HG02759 (cell line): ENCODE results near the gene TNFRSF8.

Experiments
- ATAC-seq: cut with Tn5 transposase; IDR thresholded peaks from one replicate; pipeline ENCODE4 v1.9.1; 2021; ENCODE audit warnings: mild to moderate bottlenecking, moderate library complexity; ENCODE audit not compliant: unreplicated experiment

Gene TNFRSF8

DNA sequence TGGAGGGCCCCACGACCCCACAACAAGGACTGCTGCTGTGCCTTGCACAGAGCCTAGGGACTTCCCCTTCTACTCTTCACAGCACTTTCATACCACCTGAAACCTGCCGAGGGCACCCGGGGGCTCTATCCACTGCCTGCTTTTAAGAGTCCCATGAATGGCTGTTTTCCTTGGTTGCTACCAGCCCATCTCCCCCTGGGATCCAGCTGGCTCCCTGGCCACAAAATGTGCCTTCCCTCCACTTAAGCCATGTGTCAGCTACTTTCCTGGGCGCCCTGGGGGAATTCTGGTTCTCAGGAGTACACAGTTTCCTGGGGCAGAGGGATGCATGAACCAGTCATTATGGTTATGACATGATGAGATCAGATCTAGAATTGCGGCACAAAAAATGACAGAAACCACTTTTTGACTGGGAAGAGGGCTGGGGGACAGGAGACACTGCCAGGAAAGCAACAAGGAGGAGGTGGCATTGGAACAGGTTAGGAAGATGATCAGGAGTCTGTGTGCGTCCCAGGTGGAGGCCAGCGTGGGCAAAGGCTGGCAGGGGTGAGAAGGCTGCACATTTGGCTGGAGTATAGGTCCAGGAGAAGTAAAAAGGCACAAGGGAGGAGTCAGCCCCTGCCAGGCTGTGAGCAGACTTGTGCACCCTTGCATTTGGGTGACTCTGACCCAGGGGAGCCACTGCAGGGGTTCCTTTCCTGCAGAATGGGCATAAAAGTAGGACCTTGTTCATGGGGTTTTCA, 3.2 kb upstream of the TNFRSF8 start:
- ATAC-seq: peak; percentile 46

DNA sequence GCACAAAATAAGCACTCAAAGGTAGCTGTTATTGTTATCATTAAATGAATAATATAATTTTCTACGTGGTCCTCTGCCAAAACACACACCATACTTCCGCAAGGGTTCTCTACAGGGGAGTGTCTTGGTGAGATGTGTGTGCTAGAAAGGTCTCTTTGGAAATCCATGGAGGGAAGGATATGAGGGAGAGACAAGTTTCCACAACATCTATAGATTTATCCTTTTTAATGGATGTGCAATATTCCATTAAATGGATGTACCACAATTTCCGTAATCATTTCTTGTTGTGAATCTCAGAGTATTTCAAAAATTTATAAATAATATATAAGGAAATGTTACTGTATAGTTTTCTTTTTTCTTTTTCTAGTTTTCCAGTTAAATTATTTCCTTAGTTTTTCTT, 2.6 kb upstream of the TNFRSF8 start:
- ATAC-seq: no peak

DNA sequence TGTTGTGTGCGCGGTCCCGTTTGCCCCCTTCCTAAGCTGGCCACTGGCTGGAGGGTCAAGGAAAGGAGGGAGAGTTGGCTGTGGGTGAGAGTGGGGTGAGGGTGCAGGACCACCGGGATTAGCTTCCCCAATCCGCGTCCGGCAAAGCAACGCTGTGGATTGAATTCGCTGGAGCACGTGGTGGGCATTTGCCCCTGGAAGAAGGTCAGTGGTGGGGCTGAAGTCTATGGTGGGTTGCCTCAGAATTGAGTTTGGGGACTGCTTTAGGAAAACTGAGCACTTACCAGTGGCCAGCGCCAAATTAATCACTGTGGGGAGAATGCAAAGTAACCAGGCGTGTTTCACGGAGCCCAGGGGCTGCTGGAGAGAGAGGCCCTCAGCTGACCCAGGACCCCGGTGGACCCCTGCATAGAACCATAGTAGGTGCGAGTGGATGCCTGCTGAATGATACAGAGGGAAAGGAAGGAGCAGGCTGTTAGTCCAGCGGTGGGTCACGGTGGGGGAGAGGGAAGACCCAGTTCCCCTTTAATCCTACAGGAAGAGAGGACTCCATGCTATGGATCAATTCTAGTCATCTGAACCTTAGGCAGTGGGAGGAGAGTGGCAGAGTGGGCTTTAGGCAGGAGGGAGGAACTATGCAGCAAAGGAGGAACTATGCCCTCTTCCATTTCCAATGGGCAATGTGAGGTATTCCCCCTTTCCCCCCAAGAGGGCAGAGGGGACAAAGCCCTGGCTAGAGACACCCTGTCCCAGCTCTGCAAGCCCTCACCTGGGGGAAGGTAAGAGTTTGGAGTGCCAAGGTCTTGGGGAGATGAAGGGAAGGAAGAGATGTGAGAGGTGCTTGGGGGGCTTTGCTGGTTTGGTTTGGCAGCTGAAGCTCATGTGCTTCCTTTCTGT, 1.2 kb downstream of the TNFRSF8 start:
- ATAC-seq: no peak

DNA sequence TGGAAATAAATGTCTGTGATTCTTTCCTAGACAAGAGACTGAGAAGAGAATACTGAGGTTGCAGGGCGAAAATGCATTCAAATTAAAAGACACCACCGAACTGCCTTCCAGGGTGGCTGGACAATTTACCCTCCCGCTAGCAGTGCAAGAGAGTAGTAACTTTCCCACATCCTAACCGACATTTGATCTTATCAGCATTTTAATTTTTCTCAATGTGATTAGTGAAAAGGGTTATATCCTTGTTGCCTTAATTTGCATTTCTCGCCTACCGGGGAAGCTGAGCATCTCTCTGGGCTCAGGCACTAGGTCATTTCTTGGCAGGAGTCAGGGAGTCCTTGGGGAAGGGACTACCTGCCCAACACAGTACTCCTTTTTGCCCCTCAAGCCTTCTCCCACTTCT, 2.8 kb downstream of the TNFRSF8 start:
- ATAC-seq: no peak

DNA sequence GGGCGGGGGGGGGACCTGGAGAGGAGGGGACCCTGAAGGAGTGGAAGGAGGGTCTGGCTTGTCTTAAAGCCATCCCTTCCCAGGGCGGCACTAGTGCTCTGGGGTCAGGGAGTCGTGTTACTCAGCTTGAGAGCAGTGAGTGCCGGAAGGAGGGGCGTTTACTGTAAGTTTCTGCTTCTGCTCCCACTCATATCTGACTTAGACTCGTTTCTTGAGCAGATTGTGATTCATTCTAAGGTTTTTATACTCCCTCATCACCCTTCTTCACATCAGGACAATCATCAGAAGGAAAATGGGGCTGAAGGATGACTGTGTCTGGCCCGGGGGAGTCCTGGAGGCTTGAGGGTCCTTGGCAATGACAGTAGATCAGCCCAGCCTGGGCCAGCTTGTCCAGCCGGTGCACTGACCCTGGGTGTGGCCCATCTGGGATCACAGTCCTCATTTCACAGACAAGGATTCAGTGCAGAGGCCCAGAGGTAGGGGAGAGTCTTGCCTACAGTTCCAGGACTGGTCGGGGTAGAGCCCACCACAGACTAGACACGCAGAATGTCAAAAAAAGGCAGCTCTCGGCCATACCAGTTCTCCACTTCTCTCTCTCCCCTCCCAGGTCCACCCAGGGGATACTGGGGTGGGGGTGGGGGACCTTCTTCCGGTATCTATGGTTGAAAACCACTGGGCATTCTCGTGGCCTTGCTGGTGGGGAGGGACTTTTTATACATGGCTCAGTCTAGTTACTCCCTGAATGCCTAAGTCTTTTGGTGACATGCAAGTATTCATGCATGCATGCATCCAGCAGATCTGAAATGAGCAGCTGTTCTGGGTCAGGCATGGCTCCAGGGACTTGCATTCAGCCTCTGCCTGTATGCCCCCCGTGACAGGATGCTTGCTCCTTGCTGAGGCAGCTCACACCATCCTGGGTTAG, 5.1 kb downstream of the TNFRSF8 start:
- ATAC-seq: no peak

DNA sequence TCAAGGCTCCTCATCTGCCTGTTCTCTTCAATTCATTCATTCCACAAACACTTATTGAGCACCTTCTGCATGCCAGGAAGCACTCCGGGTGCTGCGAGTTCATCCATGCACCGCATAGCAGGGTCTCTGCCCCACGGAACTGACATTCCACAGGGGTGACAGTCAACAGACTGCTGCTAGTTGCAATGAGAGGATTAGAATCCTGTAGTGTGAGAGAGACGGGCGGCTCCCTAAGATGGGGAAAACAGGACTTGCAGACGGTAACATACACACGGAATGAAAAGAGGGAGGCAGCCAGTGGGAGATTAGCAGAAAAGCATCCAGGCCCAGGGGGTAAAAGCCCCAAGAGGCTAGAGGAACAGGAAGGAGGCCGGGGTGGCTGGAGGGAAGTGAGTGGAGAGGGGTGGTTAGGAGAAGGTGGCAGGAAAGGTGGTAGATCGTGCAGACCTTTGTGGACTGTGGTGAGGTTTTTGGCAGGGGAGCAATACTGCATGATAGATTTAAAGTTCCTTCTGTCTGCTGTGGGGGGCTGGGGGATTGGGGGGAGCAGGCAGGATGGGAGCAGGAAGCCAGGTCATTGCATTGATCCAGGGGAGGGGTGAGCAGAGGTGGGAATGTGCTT, 6.6 kb downstream of the TNFRSF8 start:
- no peak for ATAC-seq

DNA sequence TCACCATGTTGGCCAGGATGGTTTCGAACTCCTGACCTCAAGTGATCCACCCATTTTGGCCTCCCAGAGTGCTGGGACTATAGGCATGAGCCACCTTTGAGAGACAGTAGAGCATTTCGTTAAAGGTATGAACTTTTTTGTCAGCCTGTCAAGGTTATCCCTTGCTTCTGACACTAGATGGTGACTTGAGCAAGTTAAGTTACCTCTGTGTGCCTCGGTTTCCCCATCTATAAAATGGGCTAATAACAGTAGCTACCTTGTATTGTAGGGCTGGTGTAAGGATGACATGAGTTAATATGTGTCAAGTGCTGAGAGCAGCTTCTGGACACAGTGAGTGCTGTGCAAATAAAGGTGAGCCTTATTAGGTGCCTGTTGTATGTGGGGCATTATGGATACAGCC, 8.8 kb downstream of the TNFRSF8 start:
- no peak for ATAC-seq

DNA sequence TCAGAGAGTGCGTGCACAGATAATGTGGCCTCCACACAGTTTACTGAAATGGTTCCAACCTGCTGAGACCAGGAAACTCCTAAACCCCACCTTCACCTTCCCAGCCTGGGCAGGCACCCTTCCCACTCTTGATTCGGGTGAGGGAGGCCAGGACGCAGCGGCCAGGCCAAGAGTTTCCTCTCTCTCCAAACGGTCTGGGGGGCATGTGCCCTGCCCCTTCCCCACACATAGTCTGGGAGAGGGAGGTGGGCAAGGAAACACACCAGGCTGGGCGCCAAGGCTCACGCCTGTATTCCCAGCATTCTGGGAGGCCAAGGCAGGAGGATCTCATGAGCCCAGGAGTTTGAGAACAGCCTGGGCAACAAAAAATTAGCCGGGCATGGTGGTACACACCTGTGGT, 9.6 kb downstream of the TNFRSF8 start:
- no peak for ATAC-seq

DNA sequence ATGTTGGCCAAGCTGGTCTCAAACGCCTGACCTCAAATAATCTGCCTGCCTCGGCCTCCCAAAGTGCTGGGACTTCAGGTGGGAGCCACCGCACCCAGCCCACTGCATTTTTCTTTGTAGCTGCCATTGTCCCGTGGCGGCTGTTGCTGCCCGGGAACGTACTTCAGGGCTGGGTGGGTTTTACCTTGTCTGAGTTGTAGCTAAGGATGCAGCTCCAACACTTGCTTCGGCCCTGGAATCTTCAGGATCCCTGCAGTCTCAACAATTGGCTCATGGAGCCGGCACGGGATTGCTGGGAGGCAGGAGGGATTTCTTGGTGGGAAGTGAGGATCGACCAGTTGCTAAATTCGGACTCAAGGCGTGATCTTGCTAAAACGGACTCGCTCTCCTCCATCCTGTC, 10.7 kb downstream of the TNFRSF8 start:
- no peak for ATAC-seq

DNA sequence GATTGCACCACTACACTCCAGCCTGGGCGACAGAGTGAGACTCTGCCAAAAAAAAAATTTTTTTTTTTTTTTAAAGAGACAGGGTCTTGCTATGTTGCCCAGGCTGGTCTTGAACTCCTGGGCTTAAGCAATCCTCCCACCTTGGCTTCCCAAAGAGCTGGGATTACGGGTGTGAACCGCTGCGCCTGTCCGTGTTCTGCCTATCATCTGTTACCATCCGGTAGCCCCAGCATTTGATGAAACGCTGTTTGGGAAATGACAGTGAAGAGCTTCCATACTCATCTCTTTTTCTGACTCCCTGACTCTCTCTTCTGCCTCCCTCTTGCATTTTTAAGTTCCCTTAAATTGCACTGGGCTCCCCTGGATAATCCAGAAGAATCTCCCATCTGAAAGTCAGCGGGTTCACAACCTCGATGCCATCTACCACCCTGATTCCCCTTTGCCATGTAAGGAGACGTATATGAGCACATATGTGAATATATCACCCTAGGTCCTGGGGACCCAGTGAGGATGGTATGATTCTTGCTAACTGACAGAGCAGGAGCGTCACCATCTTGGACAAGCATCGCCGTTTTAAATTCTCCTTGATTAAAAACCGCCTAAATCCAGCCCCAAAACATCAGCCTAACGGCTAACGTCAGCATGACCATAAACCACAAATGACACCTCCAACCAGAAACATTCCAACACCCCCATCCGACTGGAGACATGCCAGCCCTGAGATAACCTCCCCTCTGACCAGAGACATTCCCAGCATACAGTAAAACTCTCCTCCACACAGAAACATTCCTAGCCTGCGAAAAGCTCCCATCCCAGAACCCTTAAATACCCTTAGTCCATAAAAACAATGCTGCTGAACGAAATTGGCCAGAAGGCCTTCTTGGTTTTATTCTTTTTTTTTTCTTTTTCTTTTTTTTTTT, 12.4 kb downstream of the TNFRSF8 start:
- ATAC-seq: no peak

DNA sequence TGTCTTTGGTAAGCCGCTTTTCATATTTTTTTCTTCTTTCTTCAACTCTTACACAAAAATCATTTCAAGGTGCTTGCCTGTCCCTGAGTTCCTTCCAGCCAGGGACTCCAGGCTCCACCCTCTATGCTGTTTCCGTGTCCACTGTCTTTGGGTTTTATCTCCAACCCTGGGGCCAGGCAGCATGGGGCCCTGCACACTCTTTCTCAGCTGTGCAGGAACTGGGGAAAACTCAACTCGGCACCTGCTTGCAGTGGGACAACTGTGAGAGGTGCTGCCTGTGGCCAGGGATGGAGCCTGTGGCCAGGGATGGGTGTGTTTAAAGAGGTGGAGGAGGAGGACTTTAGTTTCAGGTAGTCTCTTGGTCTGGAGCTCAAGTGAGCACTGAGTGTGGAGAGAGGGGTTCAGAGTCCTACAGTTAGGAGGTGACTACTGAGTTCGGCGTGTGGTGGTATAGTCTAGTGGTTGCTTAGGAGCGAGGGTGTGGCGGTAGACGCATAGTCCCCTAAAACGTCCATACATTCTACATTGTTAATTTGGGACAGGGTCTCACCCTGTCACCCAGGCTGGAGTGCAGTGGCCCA, 13.4 kb downstream of the TNFRSF8 start:
- no peak for ATAC-seq

DNA sequence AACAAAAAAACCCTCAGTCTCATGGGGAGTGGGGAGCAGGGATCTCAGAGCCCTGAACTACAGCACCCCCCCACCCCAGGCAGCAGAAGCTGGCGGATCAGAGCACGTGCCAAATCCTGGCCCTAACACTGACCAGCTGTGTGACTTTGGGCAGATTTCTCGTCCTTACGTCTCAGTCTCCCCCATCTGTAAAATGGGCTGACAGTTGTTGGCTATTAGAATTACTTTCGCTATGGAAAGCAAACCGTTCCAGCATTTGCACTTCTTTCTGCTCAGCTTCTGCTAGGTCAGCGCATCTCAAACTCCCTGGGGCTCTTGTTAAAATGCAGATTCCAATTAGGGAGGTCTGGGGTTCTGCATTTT, 15.5 kb downstream of the TNFRSF8 start:
- no peak for ATAC-seq

DNA sequence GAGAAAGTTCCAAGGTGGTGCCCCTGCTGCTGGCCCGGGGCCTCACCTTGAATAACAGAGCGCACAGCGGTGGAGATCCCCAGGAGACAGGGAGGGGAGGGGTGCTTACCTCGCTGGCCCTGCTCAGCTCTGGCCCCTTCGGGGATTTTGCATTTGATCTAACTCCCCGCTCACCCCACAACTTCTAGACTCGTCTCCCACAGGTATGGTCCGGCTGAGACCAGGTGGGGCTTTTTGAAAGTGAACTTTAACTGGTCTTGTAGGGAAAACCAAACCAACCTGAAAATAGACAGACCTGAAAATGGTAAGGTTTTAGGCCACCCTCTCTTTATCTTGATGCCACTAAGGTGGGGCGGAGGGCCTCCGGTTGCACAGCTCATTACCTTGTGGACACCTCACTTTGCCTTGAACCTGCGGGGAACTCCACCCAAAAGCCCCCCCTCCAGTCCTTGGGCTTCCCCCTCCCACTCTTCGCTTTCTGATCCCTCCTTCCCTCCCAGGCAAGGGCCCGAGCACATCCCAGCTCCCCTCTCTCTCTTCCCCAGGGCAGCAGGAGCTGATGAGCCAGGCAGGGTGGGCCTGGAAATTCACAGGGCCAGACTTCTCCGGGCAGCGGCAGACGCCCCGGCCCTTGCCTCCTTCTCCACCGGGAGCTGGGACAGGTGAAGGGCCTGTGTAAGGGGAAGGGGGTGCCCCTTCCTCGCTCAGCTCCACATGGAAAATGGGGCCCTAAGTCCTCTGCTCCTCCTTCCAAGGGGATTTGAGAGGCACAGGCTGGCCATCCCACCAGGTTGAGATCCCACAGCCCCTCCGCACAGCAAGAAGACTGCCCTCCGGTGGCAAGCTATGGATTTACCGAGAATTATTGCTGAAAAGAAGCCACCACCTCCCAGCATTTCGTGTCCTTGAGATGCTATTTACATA, 16.1 kb downstream of the TNFRSF8 start:
- peak; percentile 65 for ATAC-seq

DNA sequence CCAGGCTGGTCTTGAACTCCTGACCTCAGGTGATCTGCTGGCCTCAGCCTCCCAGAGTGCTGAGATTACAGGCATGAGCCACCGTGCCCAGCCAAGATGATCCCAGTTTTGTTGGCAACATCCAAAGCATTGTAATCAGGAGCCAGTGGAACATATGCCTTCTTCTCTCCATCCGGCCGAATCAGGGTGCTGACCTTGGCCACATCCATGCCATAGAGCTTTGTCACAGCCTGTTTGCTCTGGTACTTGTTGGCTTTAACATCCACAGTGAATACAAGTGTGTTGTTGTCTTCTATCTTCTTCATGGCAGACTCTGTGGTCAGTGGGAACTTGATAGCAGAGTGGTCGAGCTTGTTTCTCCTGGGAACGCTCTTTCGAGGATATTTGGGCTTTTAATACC, 17.1 kb downstream of the TNFRSF8 start:
- no peak for ATAC-seq

DNA sequence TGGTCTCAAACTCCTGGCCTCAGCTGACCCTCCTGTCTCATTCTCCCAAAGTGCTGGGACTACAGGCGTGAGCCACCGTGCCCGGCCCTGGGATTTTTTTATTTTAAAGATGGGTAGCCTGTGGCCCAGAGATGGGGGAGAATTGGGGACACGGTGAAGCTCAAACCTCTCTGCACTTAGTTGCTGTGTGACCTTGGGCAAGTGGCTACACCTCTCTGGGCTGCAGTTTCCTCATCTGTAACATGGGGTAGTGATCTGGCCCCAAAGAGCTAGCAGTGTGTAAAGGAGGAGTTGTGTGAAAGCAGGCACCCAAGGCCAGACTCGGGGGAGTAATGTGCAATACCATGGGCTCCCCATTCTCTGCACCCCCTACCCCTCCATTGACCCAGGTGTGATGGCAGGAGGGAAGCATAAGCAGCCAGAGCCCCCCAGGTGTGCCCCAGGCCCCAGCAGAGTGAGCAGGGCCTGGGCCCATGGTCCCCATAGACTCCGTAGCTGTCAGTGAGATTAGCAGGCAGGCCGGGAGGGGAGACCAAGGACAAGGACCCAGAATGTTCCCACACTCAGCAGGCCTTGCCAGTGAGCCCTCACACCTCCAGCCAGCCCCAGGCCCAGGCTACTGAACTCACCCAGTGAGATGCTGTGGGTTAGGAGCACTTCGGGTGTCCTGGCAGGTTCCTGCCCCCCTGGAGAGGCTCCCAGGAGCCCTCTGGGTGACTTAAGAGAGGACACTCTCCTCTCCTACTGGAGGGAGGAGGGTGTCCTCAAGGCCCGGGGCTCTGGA, 17.9 kb downstream of the TNFRSF8 start:
- no peak for ATAC-seq

DNA sequence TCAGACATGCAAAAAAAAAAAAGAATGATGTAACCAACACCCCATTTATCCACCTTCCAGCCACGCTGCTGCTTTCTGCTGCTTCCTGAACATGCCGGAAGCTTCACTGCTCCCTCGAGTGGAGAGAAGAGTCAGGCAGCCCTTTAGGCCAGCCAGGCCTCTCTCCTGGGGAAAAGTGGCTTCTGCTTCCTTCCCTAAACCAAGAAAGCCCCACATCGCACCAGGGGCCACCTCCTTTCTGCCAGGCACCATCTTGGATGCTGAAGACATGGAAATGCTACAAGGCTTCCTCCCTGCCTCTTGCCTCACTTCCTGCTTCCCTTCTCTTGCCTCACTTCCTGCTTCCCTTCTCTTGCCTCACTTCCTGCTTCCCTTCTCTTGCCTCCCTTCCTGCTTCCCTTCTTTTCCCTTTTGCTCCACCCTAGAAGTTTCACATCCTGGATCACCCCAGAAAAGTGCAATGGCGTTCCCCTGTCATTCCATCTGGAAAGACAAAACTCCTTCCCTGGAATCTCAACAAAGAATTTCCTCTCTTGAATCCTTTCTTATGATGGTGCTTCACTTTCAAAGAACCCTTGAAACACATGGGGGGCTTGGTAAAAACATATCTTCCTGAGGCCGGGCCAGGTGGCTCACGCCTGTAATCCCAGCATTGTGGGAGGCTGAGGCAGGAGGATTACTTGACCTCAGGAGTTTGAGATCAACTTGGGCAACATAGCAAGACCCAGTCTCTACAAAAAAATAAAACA, 18.7 kb downstream of the TNFRSF8 start:
- ATAC-seq: no peak

DNA sequence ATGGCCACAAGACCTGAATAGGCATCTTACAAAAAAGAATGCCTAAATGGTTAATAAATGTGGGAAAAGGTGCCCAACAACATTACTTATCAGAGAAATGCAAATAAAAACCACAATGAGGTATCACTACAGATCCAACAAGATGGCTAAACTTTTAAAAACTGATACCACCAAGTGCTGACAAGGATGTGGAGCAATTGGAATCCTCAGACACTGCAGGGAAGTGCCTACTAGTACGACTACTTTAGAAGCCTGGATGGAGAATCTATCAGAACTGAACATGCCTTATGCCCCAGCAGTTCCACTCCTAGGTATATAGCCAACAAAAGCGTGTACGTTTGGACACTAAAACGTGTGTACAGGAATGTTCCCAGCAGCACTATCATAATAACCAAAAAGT, 19.9 kb downstream of the TNFRSF8 start:
- ATAC-seq: no peak
